Measurements from ENCODE around the gene RXFP2.

The RXFP2 gene

GRCh38 chr13:31769575-31769974, 30.2 kb downstream of the RXFP2 start:
- DNase-seq = no peak

GRCh38 chr13:31772231-31772630, 32.9 kb downstream of the RXFP2 start:
- DNase-seq = no peak

GRCh38 chr13:31773538-31773937, 34.2 kb downstream of the RXFP2 start:
- DNase-seq = no peak

GRCh38 chr13:31774186-31774750, 34.9 kb downstream of the RXFP2 start:
- DNase-seq = no peak

- DNase-seq = no peak
Measured at GRCh38 chr13:31775148-31775547, 35.8 kb downstream of the RXFP2 start.

- DNase-seq = peak in 1 of 2 donors; percentile 12
Measured at GRCh38 chr13:31775686-31776085, 36.4 kb downstream of the RXFP2 start.

- no peak for DNase-seq
Measured at GRCh38 chr13:31781064-31781463, 41.7 kb downstream of the RXFP2 start.

GRCh38 chr13:31786011-31786410, 46.7 kb downstream of the RXFP2 start:
- DNase-seq = no peak

- DNase-seq = no peak
Measured at GRCh38 chr13:31790992-31791391, 51.7 kb downstream of the RXFP2 start.

GRCh38 chr13:31793246-31793645, 53.9 kb downstream of the RXFP2 start:
- no peak for DNase-seq

- no peak for DNase-seq
Measured at GRCh38 chr13:31794452-31794851, 55.1 kb downstream of the RXFP2 start.

GRCh38 chr13:31797154-31797775, 57.9 kb downstream of the RXFP2 start:
- DNase-seq = no peak

- DNase-seq = peak; percentile 35 to 52
Measured at GRCh38 chr13:31798189-31798588, 58.9 kb downstream of the RXFP2 start.

GRCh38 chr13:31801088-31801487, 61.8 kb downstream of the RXFP2 start:
- no peak for DNase-seq

- peak; percentile 37 to 46 for DNase-seq
Measured at GRCh38 chr13:31803311-31803710, 64.0 kb downstream of the RXFP2 start.

GRCh38 chr13:31805841-31806240, 66.5 kb downstream of the RXFP2 start:
- peak; percentile 33 to 64 for DNase-seq

- peak in 1 of 2 donors; percentile 22 for DNase-seq
Measured at GRCh38 chr13:31807090-31807541, 67.8 kb downstream of the RXFP2 start.

- peak; percentile 19 to 30 for DNase-seq
Measured at GRCh38 chr13:31814536-31814935, 75.2 kb downstream of the RXFP2 start.

- no peak for DNase-seq
Measured at GRCh38 chr13:31815361-31816144, 76.2 kb downstream of the RXFP2 start.

- no peak for DNase-seq
Measured at GRCh38 chr13:31818236-31818635, 78.9 kb downstream of the RXFP2 start.

GRCh38 chr13:31824705-31825517, 85.6 kb downstream of the RXFP2 start:
- DNase-seq = peak; percentile 21 to 41

- DNase-seq = peak; percentile 12 to 23
Measured at GRCh38 chr13:31826521-31826920, 87.2 kb downstream of the RXFP2 start.

GRCh38 chr13:31827707-31828106, 88.4 kb downstream of the RXFP2 start:
- no peak for DNase-seq

All from inflammatory macrophage treated with lipopolysaccharide for 1 hour (primary cell).